Muscle of leg (tissue), 16 donors: ENCODE measurements around the gene RAB11FIP3. TPM values are rescaled to one million over a fixed set of nuclear protein-coding genes. Genes with fewer than 3 reads are reported as not detected.
A peak's percentile ranks its signal among the peaks of the same experiment; 100 is the strongest.
"Not testable (repeated sequence)": the region's sequence is repeated elsewhere in the genome, so short reads cannot be mapped to it uniquely, and the experiment has no call there.

Source experiments
- DNase-seq: peaks from one replicate; pipeline ENCODE4 v3.0.0; 2013
- H3K27ac ChIP-seq: one replicate; pipeline ENCODE4 v1.5.1; 2013; ENCODE audit warnings: mild to moderate bottlenecking, low read length, control low read depth
- H3K27me3 ChIP-seq: one replicate; pipeline ENCODE4 v1.6.1; 2013; ENCODE audit warnings: low read length; ENCODE audit not compliant: control insufficient read depth, insufficient read depth
- H3K36me3 ChIP-seq: one replicate; pipeline ENCODE4 v1.6.1; 2013; ENCODE audit warnings: low read length; ENCODE audit not compliant: control insufficient read depth, insufficient read depth
- H3K4me1 ChIP-seq: one replicate; pipeline ENCODE4 v1.6.1; 2013; ENCODE audit warnings: low read length; ENCODE audit not compliant: control insufficient read depth, insufficient read depth
- H3K4me3 ChIP-seq: one replicate; pipeline ENCODE4 v1.5.1; 2013; ENCODE audit warnings: low read length, control low read depth
- H3K9me3 ChIP-seq: replicated peaks from 2 replicates; pipeline ENCODE4 v1.6.1; 2013; ENCODE audit warnings: low read depth, low read length; ENCODE audit not compliant: control insufficient read depth
- WGBS: methylation state at CpG from one replicate; pipeline ENCODE4 v1.1.5; 2013; ENCODE audit warnings: missing lambda C conversion rate; ENCODE audit not compliant: insufficient coverage; 5-methylcytosine and 5-hydroxymethylcytosine counted together
- long read RNA-seq, 11 donors: transcript quantifications; one replicate each; lab custom pipeline, GENCODE V29; 2026
- polyA plus RNA-seq, 8 donors: library from polyadenylated mRNA; unstranded; fragments of 120-200 nt; gene quantifications; one replicate each; pipeline versions ENCODE4 v1.2.1 to v1.2.3, GENCODE V29; 2013; ENCODE audit warnings: inconsistent platforms in 1 of 8, low replicate concordance in 1 of 8; ENCODE audit not compliant: insufficient read length in 8 of 8, insufficient read depth in 1 of 8
- total RNA-seq: library from RNA; stranded (reverse); fragments of 120-200 nt; gene quantifications from one replicate; pipeline ENCODE4 v1.2.4, GENCODE V29; 2013

Gene RAB11FIP3, protein sequence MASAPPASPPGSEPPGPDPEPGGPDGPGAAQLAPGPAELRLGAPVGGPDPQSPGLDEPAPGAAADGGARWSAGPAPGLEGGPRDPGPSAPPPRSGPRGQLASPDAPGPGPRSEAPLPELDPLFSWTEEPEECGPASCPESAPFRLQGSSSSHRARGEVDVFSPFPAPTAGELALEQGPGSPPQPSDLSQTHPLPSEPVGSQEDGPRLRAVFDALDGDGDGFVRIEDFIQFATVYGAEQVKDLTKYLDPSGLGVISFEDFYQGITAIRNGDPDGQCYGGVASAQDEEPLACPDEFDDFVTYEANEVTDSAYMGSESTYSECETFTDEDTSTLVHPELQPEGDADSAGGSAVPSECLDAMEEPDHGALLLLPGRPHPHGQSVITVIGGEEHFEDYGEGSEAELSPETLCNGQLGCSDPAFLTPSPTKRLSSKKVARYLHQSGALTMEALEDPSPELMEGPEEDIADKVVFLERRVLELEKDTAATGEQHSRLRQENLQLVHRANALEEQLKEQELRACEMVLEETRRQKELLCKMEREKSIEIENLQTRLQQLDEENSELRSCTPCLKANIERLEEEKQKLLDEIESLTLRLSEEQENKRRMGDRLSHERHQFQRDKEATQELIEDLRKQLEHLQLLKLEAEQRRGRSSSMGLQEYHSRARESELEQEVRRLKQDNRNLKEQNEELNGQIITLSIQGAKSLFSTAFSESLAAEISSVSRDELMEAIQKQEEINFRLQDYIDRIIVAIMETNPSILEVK
- total RNA-seq (13.9 TPM), polyA plus RNA-seq (10 to 100 TPM; 26.5 to 35.8 (median 29.8) TPM)
- long read RNA-seq, donor 1, partial matches to known transcripts, result 0 of 2 reads
- long read RNA-seq, donor 1, other reads (novel, unspliced or antisense), result 0 of 2 reads
- long read RNA-seq, donor 2, result 0 reads
- long read RNA-seq, donor 3, partial matches to known transcripts, result 16 of 17 reads
- long read RNA-seq, donor 3, other reads (novel, unspliced or antisense), result 0 of 17 reads
- long read RNA-seq, donor 4, result 0 reads
- long read RNA-seq, donor 5, full-length matches to known transcripts, result 7 of 7 reads
- long read RNA-seq, donor 5, partial matches to known transcripts, result 0 of 7 reads
- long read RNA-seq, donor 5, other reads (novel, unspliced or antisense), result 0 of 7 reads
- long read RNA-seq, donor 6, full-length matches to known transcripts, result 6 of 6 reads
- long read RNA-seq, donor 6, partial matches to known transcripts, result 0 of 6 reads
- long read RNA-seq, donor 6, other reads (novel, unspliced or antisense), result 0 of 6 reads
- long read RNA-seq, donor 7, full-length matches to known transcripts, result 2 of 2 reads
- long read RNA-seq, donor 7, partial matches to known transcripts, result 0 of 2 reads
- long read RNA-seq, donor 7, other reads (novel, unspliced or antisense), result 0 of 2 reads
- long read RNA-seq, donor 8, result 0 reads
- long read RNA-seq, donor 9, partial matches to known transcripts, result 9 of 11 reads
- long read RNA-seq, donor 9, other reads (novel, unspliced or antisense), result 0 of 11 reads
- long read RNA-seq, donor 10, result 0 reads
- long read RNA-seq, donor 11, partial matches to known transcripts, result 0 of 1 reads
- long read RNA-seq, donor 11, other reads (novel, unspliced or antisense), result 0 of 1 reads

DNA sequence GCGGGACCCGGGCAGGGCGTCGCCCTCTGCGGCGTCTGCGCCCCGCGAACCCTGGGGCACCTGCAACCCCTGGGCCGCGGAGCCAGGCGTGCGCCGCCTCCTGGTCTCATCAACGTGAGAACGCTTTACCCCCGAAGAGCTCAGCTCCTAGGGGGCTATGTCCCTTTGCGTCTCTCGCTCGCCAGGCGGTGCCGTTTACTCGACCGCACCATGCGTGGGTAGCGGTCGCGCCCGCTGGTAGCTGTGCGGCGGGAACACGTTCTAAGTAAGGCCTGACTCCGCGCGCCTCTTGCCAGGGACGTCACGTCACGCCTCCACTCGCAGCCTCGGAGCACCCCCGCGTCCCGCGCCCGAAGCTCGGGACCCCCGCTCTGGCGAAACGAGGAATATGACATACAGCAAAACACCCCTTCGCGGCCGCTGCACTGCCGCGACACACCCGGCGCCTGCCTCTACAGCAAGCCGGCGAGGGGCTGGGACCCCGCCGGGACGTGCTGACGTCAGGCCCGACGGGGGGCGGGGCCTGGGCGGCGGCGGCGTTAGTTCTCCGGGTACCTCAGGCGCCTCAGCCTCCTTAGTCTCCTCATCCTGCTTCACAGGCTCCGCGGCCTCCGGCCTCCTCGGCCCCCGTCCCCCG lies at the start of gene RAB11FIP3:
RAB11FIP3 (plus strand) TSS at position 568 of the 637 bp plus-strand sequence. CDS start 358 bp downstream, outside the sequence.
- no peaks in the 10 kb centered on the region for H3K9me3 ChIP-seq

DNA sequence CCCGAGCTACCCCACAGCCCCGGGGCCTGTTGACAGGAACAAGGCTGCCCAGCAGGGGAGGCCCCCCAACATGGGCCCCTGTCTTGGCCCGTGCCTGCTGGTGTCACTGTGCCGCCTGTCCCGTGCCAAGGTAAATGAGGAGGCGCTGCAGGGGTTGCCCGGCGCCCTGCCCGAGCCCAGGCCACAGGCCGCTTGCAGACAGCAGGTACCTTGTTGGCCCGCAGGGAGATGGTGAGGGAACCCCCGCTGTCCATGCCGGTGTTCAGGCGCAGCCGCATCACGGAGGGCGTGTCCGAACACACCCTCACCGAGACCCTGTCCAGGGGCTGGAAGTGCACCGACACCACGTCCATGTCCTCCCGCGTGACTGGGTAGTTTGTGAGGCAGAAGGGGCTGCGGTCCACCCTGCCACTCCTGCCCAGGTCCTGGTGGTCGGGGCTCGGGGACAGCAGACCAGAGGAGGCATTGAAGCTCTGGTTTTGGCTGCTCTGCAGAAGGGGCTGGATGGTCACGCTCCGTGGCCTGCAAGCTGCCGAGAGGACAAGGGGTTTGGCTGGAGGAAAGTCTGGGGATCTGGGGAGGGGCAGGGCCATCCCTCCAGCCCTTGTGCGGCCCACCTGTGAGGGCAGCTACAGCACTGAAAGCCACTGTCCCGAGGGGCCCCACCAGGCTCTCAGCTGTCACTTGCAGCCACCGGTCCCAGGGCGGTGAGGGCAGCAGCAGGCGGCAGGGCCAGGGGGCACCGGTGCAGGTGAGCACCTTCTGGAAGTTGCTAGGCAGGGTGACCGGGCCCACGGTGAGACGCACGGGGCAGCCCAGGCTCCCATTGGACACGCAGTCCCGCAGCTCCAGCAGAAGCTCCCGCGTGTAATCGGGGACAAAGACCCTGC lies 49.3 kb upstream of the RAB11FIP3 start:
- H3K36me3 ChIP-seq, result peaks cover 47% of the 10 kb centered on the region
- no peak for DNase-seq
- no peaks in the 10 kb centered on the region for H3K27me3 ChIP-seq
- peaks cover 18% of the 10 kb centered on the region for H3K4me1 ChIP-seq
- H3K4me3 ChIP-seq, result no peak overlapping the region
- WGBS, result 93% methylated on average over 44 of the region's 44 CpGs
- H3K27ac ChIP-seq, result no peak overlapping the region
- no peaks in the 10 kb centered on the region for H3K9me3 ChIP-seq

More for the DNA sequence above, at the start of gene RAB11FIP3:
- H3K36me3 ChIP-seq, result no peaks in the 10 kb centered on the region
- peaks cover 8% of the 10 kb centered on the region for H3K27me3 ChIP-seq
- H3K27ac ChIP-seq, result peak within 1 kb of the TSS; percentile 88
- DNase-seq, result peak; percentile 90
- WGBS, result 0% methylated on average over 70 of the region's 77 CpGs
- H3K4me3 ChIP-seq, result peak within 1 kb of the TSS; percentile 65
- peaks cover 25% of the 10 kb centered on the region for H3K4me1 ChIP-seq

DNA sequence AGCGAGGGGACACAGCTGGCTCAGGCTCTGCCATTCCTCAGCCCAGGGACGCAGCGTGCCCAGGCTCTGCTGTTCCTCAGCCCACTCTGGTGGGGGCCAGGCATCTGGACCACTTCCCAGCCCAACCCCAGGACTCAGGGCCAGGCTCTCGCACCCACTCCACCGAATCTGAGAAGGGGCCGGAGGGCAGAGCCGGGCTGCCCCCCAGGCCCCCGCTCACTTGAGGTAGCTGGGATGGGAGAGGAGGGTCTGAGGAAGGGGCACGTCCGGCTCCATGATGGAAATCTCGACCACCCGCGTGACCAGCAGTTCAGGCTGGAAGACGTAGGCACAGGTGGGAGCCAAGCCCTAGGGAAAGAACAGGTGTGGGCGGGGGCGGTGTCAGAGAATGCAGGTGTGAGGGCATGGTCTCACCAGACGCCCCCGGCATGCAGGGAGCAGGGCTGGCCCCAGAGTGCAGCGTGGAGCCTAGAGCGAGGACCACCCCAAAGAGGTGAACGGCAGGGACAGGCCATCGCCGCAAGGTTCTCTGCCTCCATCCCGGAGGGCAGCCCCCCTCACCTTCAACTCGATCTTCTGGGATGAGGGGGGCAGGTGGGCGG lies 48.5 kb upstream of the RAB11FIP3 start:
- no peak overlapping the region for H3K4me3 ChIP-seq
- DNase-seq, result no peak

DNA sequence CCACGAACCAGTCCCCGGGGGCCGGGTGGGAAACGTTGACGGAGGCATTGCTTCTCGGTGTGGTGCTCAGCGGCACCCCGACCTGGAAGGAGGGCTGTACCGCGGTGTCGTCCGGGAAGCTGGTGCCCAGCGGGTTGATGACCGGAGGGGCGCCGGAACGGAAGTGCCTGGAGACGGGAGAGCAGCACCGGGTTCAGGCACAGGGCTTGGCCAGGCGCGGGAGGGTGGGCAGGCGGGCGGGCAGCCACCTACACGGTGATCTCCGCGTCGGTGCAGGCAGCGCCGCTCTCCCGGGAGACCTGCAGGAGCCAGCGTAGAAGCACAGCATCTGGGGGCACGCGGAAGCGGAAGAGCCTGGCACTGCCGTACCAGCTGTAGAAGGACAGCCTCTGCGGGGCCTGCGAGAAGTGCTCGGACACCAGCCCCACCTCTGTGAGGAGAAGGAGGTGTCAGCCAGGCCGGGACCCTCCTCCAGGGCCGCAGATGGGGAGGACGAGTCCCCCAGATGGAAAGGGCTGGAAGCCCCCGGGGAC lies 48.0 kb upstream of the RAB11FIP3 start:
- no peak for DNase-seq
- Histone ChIP-seq H3K27ac (no peak overlapping the region), H3K9me3 (no peaks in the 10 kb centered on the region), H3K4me3 (no peak overlapping the region), H3K27me3 (peaks cover 2% of the 10 kb centered on the region), H3K4me1 (peaks cover 11% of the 10 kb centered on the region), H3K36me3 (peaks cover 41% of the 10 kb centered on the region)
- WGBS, result 84% methylated on average over 42 of the region's 42 CpGs

More for the DNA sequence above, 48.5 kb upstream of the RAB11FIP3 start:
- Histone ChIP-seq H3K27ac (no peak overlapping the region), H3K9me3 (no peaks in the 10 kb centered on the region), H3K27me3 (no peaks in the 10 kb centered on the region), H3K4me1 (peaks cover 12% of the 10 kb centered on the region), H3K36me3 (peaks cover 45% of the 10 kb centered on the region)
- whole genome bisulfite sequencing, result 86% methylated on average over 20 of the region's 26 CpGs

DNA sequence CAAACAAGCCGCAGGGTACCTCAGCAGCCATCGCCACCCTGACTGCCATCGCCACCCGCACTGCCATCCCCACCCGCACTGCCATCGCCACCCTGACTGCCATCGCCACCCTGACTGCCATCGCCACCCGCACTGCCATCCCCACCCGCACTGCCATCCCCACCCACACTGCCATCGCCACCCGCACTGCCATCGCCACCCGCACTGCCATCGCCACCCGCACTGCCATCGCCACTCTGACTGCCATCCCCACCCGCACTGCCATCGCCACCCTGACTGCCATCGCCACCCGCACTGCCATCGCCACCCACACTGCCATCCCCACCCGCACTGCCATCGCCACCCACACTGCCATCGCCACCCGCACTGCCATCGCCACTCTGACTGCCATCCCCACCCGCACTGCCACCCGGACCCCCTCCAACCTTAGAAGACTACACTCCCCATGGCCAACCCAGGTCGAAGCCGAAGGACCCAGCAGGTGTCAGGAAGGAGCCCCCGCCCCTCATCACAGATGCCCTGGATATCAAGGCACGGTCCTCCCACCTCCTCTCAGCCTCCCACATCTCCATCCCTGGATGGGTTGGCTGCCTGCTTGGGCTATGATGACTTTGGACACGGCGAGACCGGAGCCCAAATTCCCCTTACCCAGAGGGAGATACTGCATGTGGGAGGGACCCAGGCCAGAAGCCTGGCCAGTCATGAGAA lies 47.2 kb upstream of the RAB11FIP3 start:
- not testable (repeated sequence) for H3K9me3 ChIP-seq, DNase-seq, H3K4me3 ChIP-seq, H3K27me3 ChIP-seq, H3K27ac ChIP-seq
- Histone ChIP-seq H3K36me3 (peaks cover 35% of the 10 kb centered on the region), H3K4me1 (peaks cover 19% of the 10 kb centered on the region)
- 84% methylated on average over 18 of the region's 36 CpGs for WGBS

DNA sequence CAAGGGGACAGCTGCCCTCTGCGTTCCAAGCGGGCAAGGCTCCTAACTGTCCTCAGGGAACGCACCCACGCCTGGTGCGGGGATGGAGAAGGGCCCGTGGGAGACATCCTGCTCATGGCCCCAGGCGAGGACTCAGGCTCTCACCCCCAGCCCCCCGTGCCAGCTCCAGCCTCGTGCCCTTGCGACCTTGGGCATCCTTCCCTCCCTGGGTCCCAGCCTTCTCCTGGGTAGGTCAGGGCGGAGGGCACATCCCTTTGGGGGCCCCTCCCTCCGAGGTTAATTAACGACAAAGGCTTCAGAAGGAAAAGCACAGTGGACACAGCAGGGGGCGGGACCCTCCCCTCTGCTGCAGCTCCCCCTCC lies 46.6 kb upstream of the RAB11FIP3 start:
- Histone ChIP-seq H3K4me1 (peaks cover 24% of the 10 kb centered on the region), H3K4me3 (no peak overlapping the region), H3K9me3 (no peaks in the 10 kb centered on the region), H3K27me3 (peaks cover 8% of the 10 kb centered on the region), H3K36me3 (peaks cover 32% of the 10 kb centered on the region), H3K27ac (no peak overlapping the region)
- no peak for DNase-seq
- 84% methylated on average over 10 of the region's 14 CpGs for WGBS

DNA sequence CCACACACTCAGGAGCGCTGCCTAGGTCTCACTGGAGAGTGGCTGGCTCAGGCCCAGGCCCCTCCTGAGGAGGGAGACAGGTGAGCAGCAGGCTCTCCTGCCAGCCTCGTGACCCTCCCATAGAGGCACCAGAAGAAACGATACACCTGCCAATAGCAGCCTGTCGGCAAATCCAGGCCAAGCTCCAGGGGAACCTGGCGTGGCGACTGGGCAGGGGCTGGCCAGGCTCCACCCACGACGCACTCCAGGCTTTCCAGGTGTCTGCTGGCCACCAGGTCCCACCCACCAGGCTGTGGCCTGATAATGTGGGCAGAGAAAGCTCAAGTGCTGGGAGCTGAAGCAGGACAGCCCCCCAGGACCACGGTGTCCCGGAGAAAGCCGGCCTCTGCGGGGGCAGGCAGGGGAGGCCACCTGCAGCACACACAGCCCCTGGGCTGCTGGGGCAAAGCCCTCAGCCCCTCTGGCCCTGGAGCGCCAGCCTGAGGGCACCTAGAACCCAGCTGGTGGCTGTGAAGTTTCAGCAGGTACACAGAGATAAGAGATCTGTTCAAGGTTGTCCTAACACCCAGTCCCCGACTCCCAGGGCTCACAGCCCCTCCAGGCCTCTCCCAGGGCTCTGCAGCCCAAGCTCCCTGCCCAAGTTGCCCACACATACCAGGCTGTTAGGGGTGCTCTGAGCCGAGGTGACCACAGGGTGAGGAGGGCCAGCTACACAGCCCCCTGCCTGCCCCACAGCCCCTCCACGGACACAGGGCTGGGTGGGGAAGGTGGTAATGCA lies 46.1 kb upstream of the RAB11FIP3 start:
- WGBS, result 81% methylated on average over 15 of the region's 16 CpGs
- H3K27ac ChIP-seq, result no peak overlapping the region

More for the DNA sequence above, 46.1 kb upstream of the RAB11FIP3 start:
- Histone ChIP-seq H3K4me3 (no peak overlapping the region), H3K4me1 (peaks cover 24% of the 10 kb centered on the region), H3K27me3 (peaks cover 8% of the 10 kb centered on the region), H3K9me3 (no peaks in the 10 kb centered on the region), H3K36me3 (peaks cover 27% of the 10 kb centered on the region)
- DNase-seq, result no peak
